GM23248 (cell line): ENCODE results near the gene CCDC136. TPM values are rescaled to one million over a fixed set of nuclear protein-coding genes. Genes with fewer than 3 reads are reported as not detected.

ENCODE experiments used
- DNase-seq: peaks from one replicate; pipeline ENCODE4 v3.0.0-alpha.2; 2015
- H2AFZ ChIP-seq: fragments of 200-600 bp; sonication (generic); 2 replicates; pipeline ENCODE4 v1.6.1; 2016; ENCODE audit warnings: antibody characterized with exemption
- H3F3A ChIP-seq: fragments of 200-600 bp; sonication (generic); 2 replicates; pipeline ENCODE4 v1.6.1; 2016; ENCODE audit warnings: mild to moderate bottlenecking, antibody characterized with exemption, mixed run types; ENCODE audit not compliant: insufficient read depth
- H3K27ac ChIP-seq: fragments of 200-600 bp; sonication (generic); 2 replicates; pipeline ENCODE4 v1.5.1; 2016; ENCODE audit warnings: mild to moderate bottlenecking
- H3K27me3 ChIP-seq: fragments of 200-600 bp; sonication (generic); replicated peaks from 2 replicates; pipeline ENCODE4 v1.6.1; 2016; ENCODE audit warnings: mild to moderate bottlenecking; ENCODE audit not compliant: insufficient read depth
- H3K36me3 ChIP-seq: fragments of 200-600 bp; sonication (generic); 2 replicates; pipeline ENCODE4 v1.6.1; 2016; ENCODE audit warnings: low read depth, mild to moderate bottlenecking
- H3K4me1 ChIP-seq: fragments of 200-600 bp; sonication (generic); 2 replicates; pipeline ENCODE4 v1.6.1; 2016; ENCODE audit warnings: mild to moderate bottlenecking; ENCODE audit not compliant: insufficient read depth
- H3K4me2 ChIP-seq: fragments of 200-600 bp; sonication (generic); one replicate; pipeline ENCODE4 v1.6.1; 2016; ENCODE audit warnings: mild to moderate bottlenecking; ENCODE audit not compliant: unreplicated experiment
- H3K4me3 ChIP-seq: fragments of 200-600 bp; sonication (generic); 2 replicates; pipeline ENCODE4 v1.5.1; 2016; ENCODE audit warnings: mild to moderate bottlenecking
- H3K79me2 ChIP-seq: fragments of 200-600 bp; sonication (generic); 2 replicates; pipeline ENCODE4 v1.6.1; 2016; ENCODE audit warnings: mild to moderate bottlenecking; ENCODE audit not compliant: insufficient read depth
- H3K9ac ChIP-seq: fragments of 200-600 bp; sonication (generic); 2 replicates; pipeline ENCODE4 v1.6.1; 2016; ENCODE audit warnings: mild to moderate bottlenecking
- H3K9me2 ChIP-seq: fragments of 200-600 bp; sonication (generic); 2 replicates; pipeline ENCODE4 v1.6.1; 2016; ENCODE audit warnings: mixed run types, mild to moderate bottlenecking, moderate library complexity; ENCODE audit not compliant: insufficient read depth
- H3K9me3 ChIP-seq: fragments of 200-600 bp; sonication (generic); one replicate; pipeline ENCODE4 v1.6.1; 2017; ENCODE audit warnings: low read depth
- H4K20me1 ChIP-seq: fragments of 200-600 bp; sonication (generic); 2 replicates; pipeline ENCODE4 v1.6.0; 2016; ENCODE audit not compliant: insufficient read depth
- EZH2 ChIP-seq: fragments of 200-600 bp; sonication (generic); IDR thresholded peaks from 2 replicates; pipeline ENCODE4 v1.6.1; 2018; ENCODE audit warnings: antibody characterized with exemption, mild to moderate bottlenecking; ENCODE audit not compliant: insufficient read depth, poor library complexity, severe bottlenecking
- EZH2phosphoT487 ChIP-seq: fragments of 200-600 bp; sonication (generic); IDR thresholded peaks from 2 replicates; pipeline ENCODE4 v1.6.1; 2018; ENCODE audit warnings: antibody characterized with exemption, moderate library complexity, mild to moderate bottlenecking, low read depth; ENCODE audit not compliant: insufficient read depth
- WGBS, 2 experiments: methylation state at CpG; one replicate each; pipeline ENCODE4 v1.1.6; 2015 to 2017; ENCODE audit warnings: low lambda C conversion rate in 2 of 2, low coverage in 1 of 2; ENCODE audit errors: missing lambda C conversion rate in 2 of 2; 5-methylcytosine and 5-hydroxymethylcytosine counted together
- in situ Hi-C: fragments of 300-500 bp; cut with MboI; formaldehyde crosslinking; loops from 2 replicates; pipeline ENCODE4 v1.15.0; 2020
- polyA plus RNA-seq: library from polyadenylated mRNA; unstranded; fragments of >200 nt; fragmentation: Nextera tagmentation; extraction: Ambion mirVana; gene quantifications from 2 replicates; pipeline ENCODE4 v1.2.1, GENCODE V29; 2016
- total RNA-seq: library from RNA; depleted of rRNA; stranded (reverse); fragments of >200 nt; shearing (Covaris generic); gene quantifications from 2 replicates; pipeline ENCODE4 v1.2.3, GENCODE V29; 2014

CCDC136 gene
- total and polyA plus RNA-seq, 2 experiments from 2014 or later, result 3.1 to 3.9 TPM

- H3K4me1 ChIP-seq, result peaks cover 8% of the 10 kb centered on the region; the same call in 1 of the 2 replicates
- no peaks in the 10 kb centered on the region for H4K20me1 ChIP-seq
- DNase-seq, result peak; percentile 73
- no peaks in the 10 kb centered on the region for H3K27me3 ChIP-seq
- no peak overlapping the region for H3K9ac ChIP-seq
- TF ChIP-seq EZH2phosphoT487 (no peak), EZH2 (no peak)
- no peaks in the 10 kb centered on the region for H3K9me3 ChIP-seq
- H3F3A ChIP-seq, result peaks cover 39% of the 10 kb centered on the region
- H3K79me2 ChIP-seq, result peaks cover 26% of the 10 kb centered on the region
- in situ Hi-C loops, result no loop called here
- H3K36me3 ChIP-seq, result peaks cover 7% of the 10 kb centered on the region; the same call in 1 of the 2 replicates
- no peaks in the 10 kb centered on the region for H3K9me2 ChIP-seq
- no peak overlapping the region for H3K4me2 ChIP-seq
- H3K27ac ChIP-seq, result peak overlapping the region; percentile 50
- no peak overlapping the region for H3K4me3 ChIP-seq
- WGBS, 2 experiments, result 60 to 62% methylated on average over 10 of the region's 10 CpGs
- H2AFZ ChIP-seq, result no peak overlapping the region
Measured at GRCh38 chr7:128860158-128861073, 68.6 kb downstream of the CCDC136 start.

GRCh38 chr7:128861957-128862570 lies 70.3 kb downstream of the CCDC136 start:
- peak overlapping the region; percentile 80 for H3K27ac ChIP-seq
- no peaks in the 10 kb centered on the region for H3K9me2 ChIP-seq
- no peak for TF ChIP-seq EZH2
- TF ChIP-seq EZH2phosphoT487, result no peak
- no peaks in the 10 kb centered on the region for H3K9me3 ChIP-seq
- WGBS, 2 experiments, result 56 to 59% methylated on average over 15 of the region's 15 CpGs
- H3F3A ChIP-seq, result peaks cover 36% of the 10 kb centered on the region
- in situ Hi-C loops, result no loop called here
- H2AFZ ChIP-seq, result peak overlapping the region; percentile 80
- no peaks in the 10 kb centered on the region for H4K20me1 ChIP-seq
- H3K4me2 ChIP-seq, result peak overlapping the region; percentile 79
- no peaks in the 10 kb centered on the region for H3K27me3 ChIP-seq
- peaks cover 8% of the 10 kb centered on the region; the same call in 1 of the 2 replicates for H3K4me1 ChIP-seq
- DNase-seq, result no peak
- H3K4me3 ChIP-seq, result peak overlapping the region; percentile 90
- peaks cover 7% of the 10 kb centered on the region; the same call in 1 of the 2 replicates for H3K36me3 ChIP-seq
- H3K9ac ChIP-seq, result peak overlapping the region; percentile 93
- H3K79me2 ChIP-seq, result peaks cover 28% of the 10 kb centered on the region

- Histone ChIP-seq H3K79me2 (peaks cover 28% of the 10 kb centered on the region), H3F3A (peaks cover 38% of the 10 kb centered on the region), H3K9me2 (no peaks in the 10 kb centered on the region), H4K20me1 (no peaks in the 10 kb centered on the region), H3K9me3 (no peaks in the 10 kb centered on the region), H3K4me2 (peak within 1 kb of the TSS; percentile 94), H2AFZ (peak within 1 kb of the TSS; percentile 80), H3K27me3 (no peaks in the 10 kb centered on the region), H3K27ac (peak within 1 kb of the TSS; percentile 80), H3K9ac (peak within 1 kb of the TSS; percentile 93), H3K4me1 (peaks cover 8% of the 10 kb centered on the region; the same call in 1 of the 2 replicates), H3K36me3 (peaks cover 7% of the 10 kb centered on the region; the same call in 1 of the 2 replicates), H3K4me3 (peak within 1 kb of the TSS; percentile 90)
- in situ Hi-C loops, result no loop called here
- no peak for TF ChIP-seq EZH2phosphoT487
- TF ChIP-seq EZH2, result no peak
- 1% methylated on average over 53 to 63 of the region's 65 CpGs for WGBS, 2 experiments
- peak; percentile 98 for DNase-seq
Measured at GRCh38 chr7:128862571-128863432, 71.0 kb downstream of the CCDC136 start, which contains the start of gene ATP6V1F. Gene ATP6V1F (plus strand): TSS chr7:128862856. CDS start chr7:128862905, 49 bp downstream.
